Measurements from ENCODE around the gene PRR15L. TPM values are rescaled to one million over a fixed set of nuclear protein-coding genes. Genes with fewer than 3 reads are reported as not detected.

The PRR15L gene
- total and polyA plus RNA-seq, 2 of the 4 experiments (the other 2 are of a cell fraction): not detected

GRCh38 chr17:47945080-47945479, 12.6 kb downstream of the PRR15L start:
- dilution Hi-C loops (cut with HindIII; ENCODE audit: low sequenced_read_pairs, unreplicated experiment): no loop called here
- intact Hi-C loops (cut with micrococcal nuclease): loop anchor here (5.0 kb wide), 1 partner anchor 103 kb away; the partner anchor contains the start of gene SCRN2
- ATAC-seq (ENCODE audit: low read depth): no peak
- Histone ChIP-seq H3K4ac (ENCODE audit: low read depth, low read length) (no peak overlapping the region), H3K36me3 (ENCODE audit: control insufficient read depth, insufficient read depth, low read length) (peaks cover 2% of the 10 kb centered on the region), H3K23ac (ENCODE audit: low read depth, low read length) (no peak overlapping the region), H4K5ac (ENCODE audit: low read depth, low read length) (no peak overlapping the region), H4K20me1 (ENCODE audit: insufficient read depth, low read length) (peaks cover 2% of the 10 kb centered on the region; the same call in 1 of the 2 replicates), H2AK5ac (ENCODE audit: low read depth, low read length) (no peak overlapping the region), H3K79me1 (ENCODE audit: low read depth in 1 of 2, low read length in 2 of 2) (peaks cover 8 to 24% of the 10 kb centered on the region in 2 experiments), H2AK9ac (replicated peaks; ENCODE audit: low read depth, low read length, poor library complexity) (no peak overlapping the region), H2AFZ (replicated peaks; ENCODE audit: low read length, poor library complexity) (no peak overlapping the region), H3K4me2 (ENCODE audit: low read depth, low read length) (no peak overlapping the region), H4K8ac (ENCODE audit: low read depth in 2 of 2, low read length in 2 of 2) (no peak overlapping the region), H3K27me3 (ENCODE audit: control insufficient read depth, insufficient read depth, low read length) (no peaks in the 10 kb centered on the region), H3K4me3 (ENCODE audit: insufficient read depth, low read depth, low read length) (no peak overlapping the region), H2BK15ac (ENCODE audit: low read depth, low read length) (no peak overlapping the region), H3K9ac (ENCODE audit: low read depth, low read length) (no peak overlapping the region), H3K27ac (ENCODE audit: insufficient read depth, low read length) (no peak overlapping the region), H4K91ac (ENCODE audit: insufficient read depth, low read depth, low read length) (no peak overlapping the region), H3K14ac (replicated peaks; ENCODE audit: low read depth, low read length) (no peak overlapping the region), H3K9me3 (ENCODE audit: control insufficient read depth, insufficient read depth, low read length) (no peaks in the 10 kb centered on the region), H3K9me1 (ENCODE audit: insufficient read depth, low read length) (0 out of 2 replicates have a peak, but pooled peaks cover 4% of the 10 kb centered on the region), H2BK20ac (ENCODE audit: low read depth, low read length) (no peak overlapping the region), H3K4me1 (ENCODE audit: control insufficient read depth, insufficient read depth, low read length) (peaks cover 5% of the 10 kb centered on the region), H3K18ac (ENCODE audit: low read depth, low read length) (no peak overlapping the region), H2BK120ac (ENCODE audit: low read depth, low read length) (no peak overlapping the region), H3K56ac (ENCODE audit: extremely low read depth, insufficient read depth, low read length) (no peak overlapping the region), H2BK5ac (ENCODE audit: low read depth, low read length, poor library complexity, severe bottlenecking) (no peak overlapping the region)
- POLR2A ChIA-PET (ENCODE audit: unreplicated experiment): no interaction called here
- DNase-seq: no peak
- TF ChIP-seq USF2 (IDR thresholded peaks at IDR 0.05; ENCODE audit: low read depth, low read length): peak; percentile 36; the same call in 1 of the 2 replicates
- no peak for TF ChIP-seq CTCF (conservative IDR thresholded peaks at IDR 0.05; ENCODE audit: low read depth, low read length)
- no TSS peak for BruUV-seq (replicated peaks)
- CTCF ChIA-PET: no interaction called here
- in situ Hi-C loops (cut with MboI; ENCODE audit: low sequenced_read_pairs): no loop called here
- WGBS, 2 experiments (ENCODE audit: extremely low coverage in 2 of 2, insufficient read length in 1 of 2): no CpG with 5 or more reads among the region's 8 CpGs
